Raji (cell line): ENCODE data around the gene CALHM1.

ENCODE experiments used
- POLR2A ChIP-seq: IDR thresholded peaks from 2 replicates; pipeline ENCODE4 v1.6.1; 2011; ENCODE audit warnings: low read depth, low read length, control low read depth; ENCODE audit not compliant: insufficient read depth

The CALHM1 gene

DNA sequence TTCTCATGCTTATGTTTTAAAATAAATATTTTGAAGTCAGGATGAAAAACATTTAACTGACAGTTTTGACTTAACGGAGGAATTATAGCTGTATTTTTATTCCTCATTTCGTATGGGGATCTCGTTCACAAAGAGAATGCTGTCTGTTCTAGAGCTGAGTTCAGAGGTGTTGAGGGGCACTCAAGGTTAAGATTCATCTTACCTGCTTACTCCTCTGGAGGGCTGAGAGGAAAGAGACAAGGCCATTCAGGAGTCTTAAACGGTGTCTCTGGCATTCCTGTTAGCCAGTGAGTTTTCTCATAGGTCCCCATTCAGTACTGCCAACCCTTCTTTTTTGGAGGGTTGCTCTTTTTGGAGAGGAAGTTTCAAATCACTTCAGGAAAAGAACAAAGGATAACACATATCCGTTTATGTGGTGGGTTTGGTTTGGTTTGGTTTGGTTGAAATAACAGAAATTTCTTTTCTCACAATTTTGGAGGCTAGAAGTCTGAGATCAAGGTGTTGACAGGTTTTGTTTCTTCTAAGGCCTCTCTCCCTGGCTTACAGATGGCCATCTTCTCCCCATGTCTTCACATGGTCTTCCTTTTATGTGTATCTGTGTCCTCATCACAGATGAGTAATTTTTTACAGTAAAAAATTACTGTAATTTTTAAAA is 29.6 kb downstream of the CALHM1 start:
- TF ChIP-seq POLR2A = no peak

DNA sequence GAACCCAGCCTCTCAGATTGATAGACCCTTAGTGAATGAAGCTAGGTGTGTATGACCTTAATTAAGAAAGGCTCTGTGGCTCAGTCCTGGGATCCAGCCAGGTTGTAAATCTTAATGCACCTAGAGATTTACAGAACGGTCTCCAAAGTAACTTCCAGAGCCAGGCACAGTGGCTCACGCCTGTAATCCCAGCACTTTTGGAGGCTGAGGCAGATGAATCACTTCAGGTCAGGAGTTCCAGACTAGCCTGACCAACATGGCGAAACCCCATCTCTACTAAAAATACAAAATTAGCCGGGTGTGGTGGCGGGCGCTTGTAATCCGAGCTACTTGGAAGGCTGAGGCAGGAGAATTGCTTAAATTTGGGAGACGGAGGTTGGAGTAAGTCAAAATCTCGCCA is 30.8 kb downstream of the CALHM1 start:
- TF ChIP-seq POLR2A = no peak

DNA sequence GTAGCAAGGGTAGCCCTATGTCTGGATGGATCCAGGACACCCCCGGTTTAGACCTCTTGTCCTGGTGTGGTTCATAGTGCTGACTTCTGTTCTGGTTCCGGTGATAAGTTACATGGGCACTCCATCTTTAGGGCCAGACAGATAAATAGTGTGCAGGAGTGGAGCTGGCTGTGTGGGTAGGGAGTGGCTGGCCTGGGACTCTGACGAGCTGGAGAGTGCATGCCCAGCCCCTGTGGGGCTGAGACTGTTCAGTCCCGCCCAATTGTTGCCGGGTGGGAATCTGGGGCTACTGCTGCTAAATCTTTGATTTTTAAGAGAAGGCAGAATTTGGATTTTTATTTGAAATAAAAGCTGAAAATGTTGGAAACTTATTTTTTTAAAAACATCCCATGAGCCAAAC is 35.0 kb downstream of the CALHM1 start:
- no peak for TF ChIP-seq POLR2A

DNA sequence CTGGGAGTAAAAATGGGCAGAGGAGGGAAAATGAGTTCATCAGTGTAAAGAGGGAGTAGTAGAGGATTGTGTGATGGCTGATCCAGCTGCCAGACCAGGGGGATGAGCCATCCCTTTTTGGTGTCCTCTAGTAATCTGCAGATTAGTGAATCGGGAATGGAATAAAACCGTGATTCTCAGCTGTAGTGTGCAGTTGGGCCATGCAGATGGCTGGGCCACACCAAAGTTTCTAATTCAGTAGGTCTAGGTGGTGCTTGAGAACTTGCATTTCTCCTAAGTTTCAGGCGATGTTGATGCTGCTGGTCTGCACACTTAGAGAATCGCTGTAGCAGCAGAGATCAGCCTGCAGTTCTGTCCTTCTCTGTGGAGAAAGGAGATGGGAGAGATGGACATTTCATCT is 39.6 kb downstream of the CALHM1 start:
- no peak for TF ChIP-seq POLR2A

DNA sequence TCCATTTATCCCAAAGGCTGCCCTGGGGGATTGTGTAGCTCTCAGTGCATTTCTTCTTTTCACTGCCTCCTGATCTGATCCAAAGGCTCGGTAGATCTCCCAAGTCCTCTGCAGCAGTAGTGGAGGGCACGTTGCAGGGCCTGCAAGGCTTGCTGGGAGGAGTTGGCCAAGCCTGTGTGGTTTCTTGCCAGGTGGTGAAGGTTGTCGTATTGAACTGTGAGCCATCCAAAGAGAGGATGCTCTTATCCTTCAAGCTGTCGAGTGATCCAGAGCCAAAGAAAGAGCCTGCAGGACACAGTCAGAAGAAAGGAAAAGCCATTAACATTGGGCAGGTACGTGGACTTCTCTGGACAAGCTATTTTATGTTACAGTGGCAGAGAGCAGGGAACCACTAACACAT is 41.1 kb downstream of the CALHM1 start:
- TF ChIP-seq POLR2A = no peak

DNA sequence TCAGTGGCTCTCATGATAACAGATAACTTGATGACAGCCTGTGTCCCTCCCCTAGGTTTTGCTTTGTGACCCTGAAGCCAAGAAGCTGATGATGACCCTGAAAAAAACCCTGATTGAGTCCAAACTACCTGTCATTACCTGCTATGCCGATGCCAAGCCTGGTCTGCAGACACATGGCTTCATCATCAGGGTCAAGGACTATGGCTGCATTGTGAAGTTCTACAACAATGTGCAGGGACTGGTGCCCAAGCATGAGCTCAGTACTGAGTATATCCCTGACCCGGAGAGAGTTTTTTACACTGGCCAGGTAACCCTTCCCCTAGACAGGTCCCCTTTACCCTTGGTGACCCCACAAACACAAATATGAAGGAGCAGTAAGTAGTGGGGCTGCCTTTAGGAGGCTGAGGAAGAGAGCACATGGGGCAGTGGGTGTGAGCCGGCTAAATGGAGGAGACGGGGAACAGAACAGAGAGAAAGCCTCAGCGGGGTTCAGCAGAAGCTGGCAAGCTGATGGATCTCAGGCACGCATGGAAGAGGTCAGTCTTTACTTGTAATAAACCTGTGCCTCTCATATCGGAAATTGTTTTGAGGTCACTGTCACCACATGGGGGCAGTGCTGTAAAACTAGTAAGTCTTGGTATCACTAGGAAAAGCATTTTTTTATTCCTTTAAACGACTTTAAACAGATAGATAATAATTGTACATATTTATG is 42.1 kb downstream of the CALHM1 start:
- no peak for TF ChIP-seq POLR2A

DNA sequence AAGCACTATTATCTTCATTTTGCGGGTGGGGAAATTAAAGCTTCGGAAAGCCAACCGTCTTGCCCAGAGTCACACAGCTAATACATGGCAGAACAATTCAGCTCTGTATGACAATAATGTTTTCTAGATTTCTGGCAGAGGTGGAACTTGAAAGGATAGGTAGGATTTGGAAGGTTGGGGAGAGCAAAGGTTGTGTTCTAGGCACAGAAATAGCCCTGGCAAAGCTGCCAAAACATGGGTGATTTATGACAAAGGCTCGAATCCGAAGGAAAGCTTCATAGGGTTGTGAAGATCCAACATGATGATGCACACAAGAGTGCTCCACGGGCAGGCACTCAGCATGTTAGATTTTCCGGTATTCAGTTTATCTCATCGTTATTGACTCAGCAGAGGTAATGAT is 43.1 kb downstream of the CALHM1 start:
- no peak for TF ChIP-seq POLR2A

DNA sequence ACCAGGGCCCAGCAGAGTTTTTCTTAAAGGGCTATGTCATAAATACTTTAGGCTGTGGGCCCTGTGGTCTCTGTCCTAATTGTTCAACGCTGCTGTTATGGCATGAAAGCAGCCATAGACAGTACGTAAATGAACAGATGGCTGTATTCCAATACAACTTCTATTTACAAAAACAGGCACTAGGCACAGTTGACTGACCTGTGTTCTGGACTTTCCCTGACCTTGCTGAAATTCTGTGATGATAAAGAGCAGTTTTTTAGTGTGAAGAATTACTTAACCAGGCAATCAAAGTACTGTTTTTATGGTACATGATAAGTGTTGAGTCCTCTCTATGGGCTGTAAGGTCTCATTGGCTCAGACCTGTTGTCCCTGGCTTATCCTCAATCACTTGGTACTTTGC is 45.1 kb downstream of the CALHM1 start:
- no peak for TF ChIP-seq POLR2A
